K562 (cell line): ENCODE measurements around the gene STX2. TPM values are rescaled to one million over a fixed set of nuclear protein-coding genes. Genes with fewer than 3 reads are reported as not detected.

Experiments
- CCNT2 ChIP-seq: IDR thresholded peaks from 2 replicates; pipeline ENCODE4 v1.6.1; 2011; ENCODE audit warnings: borderline replicate concordance, low read depth, mild to moderate bottlenecking, moderate library complexity, mixed read lengths, low read length; ENCODE audit not compliant: insufficient read length; ENCODE audit errors: extremely low read depth
- DNMT1 ChIP-seq: fragments of 450-650 bp; IDR thresholded peaks from 2 replicates; pipeline ENCODE4 v1.6.1; 2016; ENCODE audit warnings: antibody characterized with exemption, mild to moderate bottlenecking
- FOXA1 ChIP-seq: fragments of 450-650 bp; IDR thresholded peaks from 2 replicates; pipeline ENCODE4 v1.6.1; 2016; ENCODE audit warnings: mild to moderate bottlenecking, borderline replicate concordance
- GATAD2B ChIP-seq: fragments of 450-650 bp; IDR thresholded peaks from 2 replicates; pipeline ENCODE4 v1.6.1; 2017; ENCODE audit warnings: mild to moderate bottlenecking, borderline replicate concordance
- HMG20A ChIP-seq: fragments of 450-650 bp; formaldehyde crosslinking; conservative IDR thresholded peaks from 2 replicates; pipeline ENCODE4 v1.4.0; 2020; ENCODE audit warnings: mild to moderate bottlenecking, mixed read lengths
- KAT2B ChIP-seq: IDR thresholded peaks from one replicate; pipeline ENCODE4 v1.6.1; 2012; ENCODE audit warnings: low read depth, mild to moderate bottlenecking, control low read depth, inconsistent platforms, low read length, moderate library complexity
- KDM5B ChIP-seq: fragments of 200-600 bp; sonication (generic); IDR thresholded peaks from 2 replicates; pipeline ENCODE4 v1.6.1; 2012; ENCODE audit warnings: low read depth, mild to moderate bottlenecking, moderate library complexity, low read length, control low read depth, inconsistent platforms; ENCODE audit not compliant: insufficient replicate concordance
- KHSRP ChIP-seq: fragments of 450-650 bp; IDR thresholded peaks from 2 replicates; pipeline ENCODE4 v1.6.1; 2017
- MCM5 ChIP-seq: fragments of 450-650 bp; IDR thresholded peaks from 2 replicates; pipeline ENCODE4 v1.6.1; 2016; ENCODE audit warnings: low read depth
- MYC ChIP-seq, 2 experiments: fragments of 250-450 bp in 1 of 2; sonication (Bioruptor Pico) in 1 of 2; IDR thresholded peaks; 2 replicates each; pipeline versions ENCODE4 v1.5.1 to v1.6.1; 2012 to 2021; ENCODE audit warnings: low read depth in 2 of 2, borderline replicate concordance in 1 of 2, improper control_type of control experiment in 1 of 2, low read length in 1 of 2, mild to moderate bottlenecking in 1 of 2, moderate library complexity in 1 of 2
- NFE2L1 ChIP-seq: fragments of 450-650 bp; IDR thresholded peaks from 2 replicates; pipeline ENCODE4 v1.6.1; 2016; ENCODE audit warnings: missing genetic modification characterization, low read depth, mild to moderate bottlenecking, missing compliant biosample characterization, moderate library complexity, borderline replicate concordance
- PTTG1 ChIP-seq: fragments of 450-650 bp; IDR thresholded peaks from 2 replicates; pipeline ENCODE4 v1.6.1; 2016; ENCODE audit warnings: low read depth, mild to moderate bottlenecking, missing genetic modification characterization, missing compliant biosample characterization
- PYGO2 ChIP-seq: fragments of 450-650 bp; IDR thresholded peaks from 2 replicates; pipeline ENCODE4 v1.6.1; 2016; ENCODE audit warnings: mild to moderate bottlenecking, missing genetic modification characterization, moderate library complexity, missing compliant biosample characterization
- SMARCA5 ChIP-seq: fragments of 450-650 bp; IDR thresholded peaks from 2 replicates; pipeline ENCODE4 v1.6.1; 2016
- TEAD1 ChIP-seq, 2 experiments: fragments of 450-650 bp in 1 of 2; sonication (generic) in 1 of 2; formaldehyde crosslinking; IDR thresholded peaks; 2 replicates each; pipeline versions ENCODE4 v1.4.0 to v1.8.0; 2020 to 2022; ENCODE audit warnings: mild to moderate bottlenecking in 2 of 2, missing genetic modification reagents in 1 of 2
- ZNF165 ChIP-seq: fragments of 250-450 bp; sonication (Bioruptor Pico); IDR thresholded peaks from 2 replicates; pipeline ENCODE4 v1.4.0; 2020; ENCODE audit warnings: borderline replicate concordance
- ZNF24 ChIP-seq: fragments of 450-650 bp; IDR thresholded peaks from 2 replicates; pipeline ENCODE4 v1.6.1; 2016
- ZNF57 ChIP-seq: fragments of 450-650 bp; formaldehyde crosslinking; IDR thresholded peaks from 2 replicates; pipeline ENCODE4 v1.4.0; 2020; ENCODE audit warnings: mild to moderate bottlenecking, moderate library complexity
- polyA plus RNA-seq, 8 experiments: library from polyadenylated mRNA; depleted of rRNA in 4 of 8; stranded (reverse) in 5 of 8; unstranded in 3 of 8; fragments of >200 nt; fragmentation: Nextera tagmentation in 2 of 8; fragmentation: Illumina TruSeq in 1 of 8; extraction: Ambion mirVana in 2 of 8; extraction: Trizol in 1 of 8; gene quantifications; 2 replicates each; pipeline versions ENCODE4 v1.2.1 to v1.2.3, GENCODE V29; 2011 to 2014; ENCODE audit warnings: inconsistent platforms in 1 of 8, missing spikeins in 1 of 8
- total RNA-seq, 7 experiments: library from RNA; depleted of rRNA in 6 of 7; stranded (reverse); fragments of >200 nt in 6 of 7; fragmentation: Illumina TruSeq in 2 of 7; extraction: Trizol in 2 of 7; gene quantifications; 2 replicates each; pipeline versions ENCODE4 v1.2.1 to v1.2.3, GENCODE V29; 2011 to 2021; ENCODE audit warnings: low replicate concordance in 1 of 7
- TF ChIP-seq, protein P1 (sequence below): fragments of 150-350 bp; conservative IDR thresholded peaks from 2 replicates; pipeline ENCODE4 v1.6.1; 2014; ENCODE audit warnings: low read length
- TF ChIP-seq, protein P2 (sequence below): IDR thresholded peaks from 3 replicates; pipeline ENCODE4 v1.6.1; 2011; ENCODE audit warnings: borderline replicate concordance, mild to moderate bottlenecking, moderate library complexity; ENCODE audit not compliant: insufficient read length; ENCODE audit errors: extremely low read depth
- TF ChIP-seq, protein P3 (sequence below): fragments of 450-650 bp; IDR thresholded peaks from 2 replicates; pipeline ENCODE4 v1.7.0; 2016; ENCODE audit warnings: borderline replicate concordance
- TF ChIP-seq, protein P4 (sequence below): fragments of 250-450 bp; sonication (Bioruptor Pico); IDR thresholded peaks from 2 replicates; pipeline ENCODE4 v1.9.0; 2021; ENCODE audit warnings: mild to moderate bottlenecking

Gene STX2
- total and polyA plus RNA-seq, 9 of the 15 experiments (the other 6 are each of a cell fraction or from before 2014, with no cell fraction given): 22.2 to 54.6 (median 30.8) TPM

DNA sequence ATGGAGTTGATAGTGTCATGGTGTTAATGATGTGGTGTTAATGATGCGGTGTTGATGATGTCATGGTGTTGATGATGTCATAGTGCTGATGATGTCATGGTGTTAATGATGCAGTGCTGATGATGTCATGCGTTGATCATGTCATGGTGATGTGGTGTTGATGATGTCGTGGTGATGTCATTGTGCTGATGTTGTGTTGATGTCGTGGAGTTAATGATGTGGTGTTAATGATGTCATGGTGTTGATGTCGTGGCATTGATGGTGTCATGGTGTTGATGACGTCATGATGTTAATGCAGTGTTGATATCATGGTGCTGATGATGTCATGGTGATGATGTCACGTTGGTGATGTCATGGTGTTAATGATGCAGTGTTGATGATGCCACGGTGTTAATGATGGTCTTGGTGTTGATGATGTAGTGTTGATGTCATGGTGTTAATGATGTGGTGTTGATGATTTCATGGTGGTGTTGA lies 73.8 kb downstream of the STX2 start (continued):
- TF ChIP-seq, protein P1, sequence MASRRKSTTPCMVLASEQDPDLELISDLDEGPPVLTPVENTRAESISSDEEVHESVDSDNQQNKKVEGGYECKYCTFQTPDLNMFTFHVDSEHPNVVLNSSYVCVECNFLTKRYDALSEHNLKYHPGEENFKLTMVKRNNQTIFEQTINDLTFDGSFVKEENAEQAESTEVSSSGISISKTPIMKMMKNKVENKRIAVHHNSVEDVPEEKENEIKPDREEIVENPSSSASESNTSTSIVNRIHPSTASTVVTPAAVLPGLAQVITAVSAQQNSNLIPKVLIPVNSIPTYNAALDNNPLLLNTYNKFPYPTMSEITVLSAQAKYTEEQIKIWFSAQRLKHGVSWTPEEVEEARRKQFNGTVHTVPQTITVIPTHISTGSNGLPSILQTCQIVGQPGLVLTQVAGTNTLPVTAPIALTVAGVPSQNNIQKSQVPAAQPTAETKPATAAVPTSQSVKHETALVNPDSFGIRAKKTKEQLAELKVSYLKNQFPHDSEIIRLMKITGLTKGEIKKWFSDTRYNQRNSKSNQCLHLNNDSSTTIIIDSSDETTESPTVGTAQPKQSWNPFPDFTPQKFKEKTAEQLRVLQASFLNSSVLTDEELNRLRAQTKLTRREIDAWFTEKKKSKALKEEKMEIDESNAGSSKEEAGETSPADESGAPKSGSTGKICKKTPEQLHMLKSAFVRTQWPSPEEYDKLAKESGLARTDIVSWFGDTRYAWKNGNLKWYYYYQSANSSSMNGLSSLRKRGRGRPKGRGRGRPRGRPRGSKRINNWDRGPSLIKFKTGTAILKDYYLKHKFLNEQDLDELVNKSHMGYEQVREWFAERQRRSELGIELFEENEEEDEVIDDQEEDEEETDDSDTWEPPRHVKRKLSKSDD: no peak
- TF ChIP-seq NFE2L1 (tag) (no peak), ZNF24 (peak; percentile 68; the same call in 1 of the 2 replicates), GATAD2B (no peak), KDM5B (no peak), TEAD1 (CRISPR knock-in tag; IDR thresholded peaks at IDR 0.05) (no peak), PYGO2 (peak; percentile 57; the same call in 1 of the 2 replicates), KAT2B (no peak), ZNF165 (CRISPR knock-in tag) (no peak), KHSRP (peak; percentile 96), CCNT2 (no peak), MYC (IDR thresholded peaks at IDR 0.05; ENCODE audit: low read depth, low read length) (no peak), MYC (CRISPR knock-in tag; IDR thresholded peaks at IDR 0.05; ENCODE audit: borderline replicate concordance, low read depth) (no peak), FOXA1 (no peak), MCM5 (no peak), DNMT1 (no peak), ZNF57 (CRISPR knock-in tag) (no peak), PTTG1 (tag) (no peak), HMG20A (CRISPR knock-in tag) (no peak), SMARCA5 (no peak)
- TF ChIP-seq, protein P2, sequence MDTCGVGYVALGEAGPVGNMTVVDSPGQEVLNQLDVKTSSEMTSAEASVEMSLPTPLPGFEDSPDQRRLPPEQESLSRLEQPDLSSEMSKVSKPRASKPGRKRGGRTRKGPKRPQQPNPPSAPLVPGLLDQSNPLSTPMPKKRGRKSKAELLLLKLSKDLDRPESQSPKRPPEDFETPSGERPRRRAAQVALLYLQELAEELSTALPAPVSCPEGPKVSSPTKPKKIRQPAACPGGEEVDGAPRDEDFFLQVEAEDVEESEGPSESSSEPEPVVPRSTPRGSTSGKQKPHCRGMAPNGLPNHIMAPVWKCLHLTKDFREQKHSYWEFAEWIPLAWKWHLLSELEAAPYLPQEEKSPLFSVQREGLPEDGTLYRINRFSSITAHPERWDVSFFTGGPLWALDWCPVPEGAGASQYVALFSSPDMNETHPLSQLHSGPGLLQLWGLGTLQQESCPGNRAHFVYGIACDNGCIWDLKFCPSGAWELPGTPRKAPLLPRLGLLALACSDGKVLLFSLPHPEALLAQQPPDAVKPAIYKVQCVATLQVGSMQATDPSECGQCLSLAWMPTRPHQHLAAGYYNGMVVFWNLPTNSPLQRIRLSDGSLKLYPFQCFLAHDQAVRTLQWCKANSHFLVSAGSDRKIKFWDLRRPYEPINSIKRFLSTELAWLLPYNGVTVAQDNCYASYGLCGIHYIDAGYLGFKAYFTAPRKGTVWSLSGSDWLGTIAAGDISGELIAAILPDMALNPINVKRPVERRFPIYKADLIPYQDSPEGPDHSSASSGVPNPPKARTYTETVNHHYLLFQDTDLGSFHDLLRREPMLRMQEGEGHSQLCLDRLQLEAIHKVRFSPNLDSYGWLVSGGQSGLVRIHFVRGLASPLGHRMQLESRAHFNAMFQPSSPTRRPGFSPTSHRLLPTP: no peak
- TF ChIP-seq, protein P3, sequence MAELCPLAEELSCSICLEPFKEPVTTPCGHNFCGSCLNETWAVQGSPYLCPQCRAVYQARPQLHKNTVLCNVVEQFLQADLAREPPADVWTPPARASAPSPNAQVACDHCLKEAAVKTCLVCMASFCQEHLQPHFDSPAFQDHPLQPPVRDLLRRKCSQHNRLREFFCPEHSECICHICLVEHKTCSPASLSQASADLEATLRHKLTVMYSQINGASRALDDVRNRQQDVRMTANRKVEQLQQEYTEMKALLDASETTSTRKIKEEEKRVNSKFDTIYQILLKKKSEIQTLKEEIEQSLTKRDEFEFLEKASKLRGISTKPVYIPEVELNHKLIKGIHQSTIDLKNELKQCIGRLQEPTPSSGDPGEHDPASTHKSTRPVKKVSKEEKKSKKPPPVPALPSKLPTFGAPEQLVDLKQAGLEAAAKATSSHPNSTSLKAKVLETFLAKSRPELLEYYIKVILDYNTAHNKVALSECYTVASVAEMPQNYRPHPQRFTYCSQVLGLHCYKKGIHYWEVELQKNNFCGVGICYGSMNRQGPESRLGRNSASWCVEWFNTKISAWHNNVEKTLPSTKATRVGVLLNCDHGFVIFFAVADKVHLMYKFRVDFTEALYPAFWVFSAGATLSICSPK: no peak
- TF ChIP-seq, protein P4, sequence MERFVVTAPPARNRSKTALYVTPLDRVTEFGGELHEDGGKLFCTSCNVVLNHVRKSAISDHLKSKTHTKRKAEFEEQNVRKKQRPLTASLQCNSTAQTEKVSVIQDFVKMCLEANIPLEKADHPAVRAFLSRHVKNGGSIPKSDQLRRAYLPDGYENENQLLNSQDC (CRISPR knock-in tag): no peak
